A549 (cell line): ENCODE measurements around the gene CHTOP. TPM values are rescaled to one million over a fixed set of nuclear protein-coding genes. Genes with fewer than 3 reads are reported as not detected.

Experiments
- ATAC-seq, 2 experiments: fragments of 200-7000 bp in 1 of 2; fragments of >200 bp in 1 of 2; cut with Nextera tagmentation in 1 of 2; cut with Tn5 transposase in 1 of 2; 3 replicates each; pipeline versions ENCODE4 v1.8.0 to v1.9.1; 2018 to 2020; ENCODE audit warnings: mild to moderate bottlenecking in 1 of 2, moderate library complexity in 1 of 2
- CTCF ChIA-PET: fragments of 300-600 bp; sonication (Branson Sonifier 250); formaldehyde crosslinking; extraction: SDS; loops from one replicate; lab custom pipeline; 2021; ENCODE audit warnings: antibody characterized with exemption, inconsistent platforms; lab: Yijun Ruan, JAX
- POLR2A ChIA-PET: fragments of 350-600 bp; formaldehyde crosslinking; extraction: SDS; loops from one replicate; lab custom pipeline; 2021; ENCODE audit warnings: antibody characterized with exemption, inconsistent platforms; lab: Yijun Ruan, JAX
- DNase-seq, 2 experiments: peaks; one replicate each; pipeline versions ENCODE4 v3.0.0 to v3.0.0-alpha.2; 2011 to 2016; ENCODE audit warnings: low read depth in 1 of 2, low spot score in 1 of 2
- FAIRE-seq: peaks from 2 replicates; lab custom pipeline; 2011; peaks lifted over from hg19 to GRCh38; lab: Jason Lieb, UNC
- H3K27ac ChIP-seq, 2 experiments: fragments of >200 bp; sonication (Bioruptor Twin); formaldehyde crosslinking; 3 replicates each; pipeline ENCODE4 v1.5.1; 2016 to 2017
- H3K4me1 ChIP-seq: fragments of >200 bp; sonication (Bioruptor Twin); formaldehyde crosslinking; 3 replicates; pipeline ENCODE4 v1.6.1; 2016
- H3K4me2 ChIP-seq: fragments of >200 bp; sonication (Bioruptor Twin); formaldehyde crosslinking; 3 replicates; pipeline ENCODE4 v1.6.1; 2016
- H3K4me3 ChIP-seq: fragments of >200 bp; sonication (Bioruptor Twin); formaldehyde crosslinking; 3 replicates; pipeline ENCODE4 v1.5.1; 2016
- H3K9me3 ChIP-seq: fragments of >200 bp; sonication (Bioruptor Twin); formaldehyde crosslinking; 3 replicates; pipeline ENCODE4 v1.6.1; 2016
- BHLHE40 ChIP-seq: IDR thresholded peaks from 2 replicates; pipeline ENCODE4 v1.6.1; 2012; ENCODE audit warnings: low read depth, low read length, inconsistent platforms
- CEBPB ChIP-seq, 2 experiments: fragments of >200 bp in 1 of 2; sonication (Bioruptor Twin) in 1 of 2; formaldehyde crosslinking in 1 of 2; IDR thresholded peaks; 2 replicates each; pipeline ENCODE4 v1.6.1; 2012 to 2016
- CHD4 ChIP-seq: fragments of 200-600 bp; sonication (generic); IDR thresholded peaks from 2 replicates; pipeline ENCODE4 v1.6.1; 2016; ENCODE audit warnings: antibody characterized with exemption, mild to moderate bottlenecking, borderline replicate concordance
- EHMT2 ChIP-seq: fragments of 200-600 bp; sonication (generic); IDR thresholded peaks from 2 replicates; pipeline ENCODE4 v1.6.1; 2016; ENCODE audit warnings: antibody characterized with exemption, low read depth, mild to moderate bottlenecking, moderate library complexity
- ELK1 ChIP-seq: fragments of 150-350 bp; IDR thresholded peaks from 2 replicates; pipeline ENCODE4 v1.6.1; 2014; ENCODE audit warnings: low read depth, mild to moderate bottlenecking, low read length
- ESRRA ChIP-seq: fragments of 150-350 bp; IDR thresholded peaks from 2 replicates; pipeline ENCODE4 v1.6.1; 2014; ENCODE audit warnings: mild to moderate bottlenecking, low read length, borderline replicate concordance
- FOSB ChIP-seq: fragments of 250-450 bp; sonication (Bioruptor Pico); IDR thresholded peaks from 2 replicates; pipeline ENCODE4 v1.5.0; 2020; ENCODE audit warnings: mild to moderate bottlenecking, moderate library complexity
- HES2 ChIP-seq: fragments of >200 bp; sonication (Bioruptor Twin); formaldehyde crosslinking; IDR thresholded peaks from 2 replicates; pipeline ENCODE4 v1.6.1; 2016
- HEYL ChIP-seq: fragments of 250-450 bp; sonication (Bioruptor Pico); IDR thresholded peaks from 2 replicates; pipeline ENCODE4 v1.8.0; 2021; ENCODE audit warnings: mild to moderate bottlenecking, moderate library complexity
- HOXA7 ChIP-seq: fragments of 250-450 bp; sonication (Bioruptor Pico); IDR thresholded peaks from 2 replicates; pipeline ENCODE4 v1.5.0; 2020; ENCODE audit warnings: mild to moderate bottlenecking, moderate library complexity
- KDM5A ChIP-seq: fragments of 200-600 bp; sonication (generic); IDR thresholded peaks from 2 replicates; pipeline ENCODE4 v1.6.1; 2016; ENCODE audit warnings: antibody characterized with exemption, mild to moderate bottlenecking
- MAFK ChIP-seq: fragments of 450-650 bp; IDR thresholded peaks from 2 replicates; pipeline ENCODE4 v1.6.1; 2014; ENCODE audit not compliant: partially characterized antibody
- MYC ChIP-seq: IDR thresholded peaks from 2 replicates; pipeline ENCODE4 v1.6.1; 2012; ENCODE audit warnings: mild to moderate bottlenecking, inconsistent platforms, low read length, improper control_type of control experiment, borderline replicate concordance
- NFE2L2 ChIP-seq: fragments of 150-350 bp; conservative IDR thresholded peaks from 2 replicates; pipeline ENCODE4 v1.6.1; 2014; ENCODE audit warnings: low read length
- PHF8 ChIP-seq: fragments of 200-600 bp; sonication (generic); IDR thresholded peaks from 2 replicates; pipeline ENCODE4 v1.6.1; 2016; ENCODE audit warnings: low read depth, mild to moderate bottlenecking, antibody characterized with exemption, moderate library complexity, borderline replicate concordance
- POLR2A ChIP-seq: IDR thresholded peaks from 2 replicates; pipeline ENCODE4 v1.6.1; 2012; ENCODE audit warnings: mild to moderate bottlenecking, low read length
- POLR2AphosphoS2 ChIP-seq: conservative IDR thresholded peaks from 2 replicates; pipeline ENCODE4 v1.6.1; 2012; ENCODE audit warnings: low read length, improper control_type of control experiment, inconsistent platforms
- RARB ChIP-seq: fragments of 250-450 bp; sonication (Bioruptor Pico); IDR thresholded peaks from 2 replicates; pipeline ENCODE4 v1.8.0; 2021; ENCODE audit warnings: mild to moderate bottlenecking, moderate library complexity
- REST ChIP-seq: fragments of 200-600 bp; sonication (generic); IDR thresholded peaks from 2 replicates; pipeline ENCODE4 v1.6.1; 2016; ENCODE audit warnings: antibody characterized with exemption, mild to moderate bottlenecking, moderate library complexity
- RFX5 ChIP-seq: fragments of 450-650 bp; IDR thresholded peaks from 2 replicates; pipeline ENCODE4 v1.7.1; 2014; ENCODE audit warnings: antibody characterized with exemption, mild to moderate bottlenecking, moderate library complexity
- RNF2 ChIP-seq: fragments of 200-600 bp; sonication (generic); IDR thresholded peaks from 2 replicates; pipeline ENCODE4 v1.6.1; 2016; ENCODE audit warnings: low read depth, mild to moderate bottlenecking, antibody characterized with exemption, moderate library complexity, borderline replicate concordance
- TP53 ChIP-seq: fragments of 250-450 bp; sonication (Bioruptor Pico); IDR thresholded peaks from 2 replicates; pipeline ENCODE4 v1.5.0; 2021; ENCODE audit warnings: mild to moderate bottlenecking, moderate library complexity
- WGBS: methylation state at CpG from one replicate; pipeline ENCODE4 v1.1.6; 2017; ENCODE audit errors: missing lambda C conversion rate; 5-methylcytosine and 5-hydroxymethylcytosine counted together
- polyA plus RNA-seq, 4 experiments: library from polyadenylated mRNA; depleted of rRNA in 3 of 4; stranded (reverse); fragments of >200 nt; fragmentation: RNase III in 1 of 4; extraction: RNeasy Plus Mini Kit Qiagen cat#74134 plus additional on column Dnase treatment in 1 of 4; gene quantifications; 2 replicates in 3 of 4; 3 replicates in 1 of 4; pipeline ENCODE4 v1.2.3, GENCODE V29; 2011 to 2017
- TF ChIP-seq, protein P1 (sequence below): fragments of 450-650 bp; IDR thresholded peaks from 2 replicates; pipeline ENCODE4 v1.6.1; 2014; ENCODE audit warnings: antibody characterized with exemption
- TF ChIP-seq, protein P2 (sequence below): fragments of 250-450 bp; sonication (Bioruptor Pico); IDR thresholded peaks from 2 replicates; pipeline ENCODE4 v1.5.0; 2020; ENCODE audit warnings: low read depth, mild to moderate bottlenecking, moderate library complexity
- TF ChIP-seq, protein P3 (sequence below): fragments of 250-450 bp; sonication (Bioruptor Pico); IDR thresholded peaks from 2 replicates; pipeline ENCODE4 v1.5.0; 2021; ENCODE audit warnings: mild to moderate bottlenecking, moderate library complexity, borderline replicate concordance
- TF ChIP-seq, protein P4 (sequence below): fragments of >200 bp; sonication (Bioruptor Twin); formaldehyde crosslinking; IDR thresholded peaks from 3 replicates; pipeline ENCODE4 v1.6.1; 2016

Gene CHTOP
- polyA plus RNA-seq, 2 of the 4 experiments (the other 2 are of a cell fraction): 79.2 to 98.1 TPM

DNA sequence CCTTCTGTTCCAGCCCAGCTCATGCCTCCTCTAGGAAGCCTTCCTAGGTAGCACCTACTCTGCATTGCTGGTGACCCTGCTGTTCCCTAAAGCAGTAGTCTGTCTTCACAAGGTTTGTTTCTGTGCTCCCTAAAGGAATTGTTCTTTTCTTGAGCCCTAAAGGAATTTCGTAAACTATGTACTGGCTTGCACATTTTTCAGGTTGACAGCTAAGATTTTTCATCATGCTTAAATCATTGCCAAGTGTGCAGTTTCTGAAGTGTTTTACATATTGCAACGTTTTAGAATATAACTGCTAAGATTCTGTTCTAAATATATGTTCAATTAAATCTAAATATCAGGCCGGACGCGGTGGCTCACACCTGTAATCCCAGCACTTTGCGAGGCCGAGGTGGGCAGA, 34.0 kb upstream of the CHTOP start:
- Histone ChIP-seq H3K9me3 (no peaks in the 10 kb centered on the region), H3K4me2 (no peak overlapping the region), H3K27ac (no peak overlapping the region), H3K4me3 (no peak overlapping the region), H3K4me1 (peaks cover 9% of the 10 kb centered on the region)
- CTCF ChIA-PET: interaction anchor here (0.7 to 8.1 kb wide), 9 partner anchors 11 to 80 kb away, joined by 3 to 41 read pairs (median 3); partner anchors contain the start of gene S100A13
- ATAC-seq (no peak), FAIRE-seq (no peak), DNase-seq (no peak)
- POLR2A ChIA-PET: no interaction called here
- TF ChIP-seq PHF8 (no peak), RNF2 (no peak), NFE2L2 (no peak), POLR2AphosphoS2 (no peak), REST (no peak), HOXA7 (CRISPR knock-in tag) (no peak), RARB (no peak), FOSB (CRISPR knock-in tag) (no peak), ELK1 (no peak), RFX5 (no peak), EHMT2 (no peak), TP53 (no peak)
- TF ChIP-seq, protein P1, sequence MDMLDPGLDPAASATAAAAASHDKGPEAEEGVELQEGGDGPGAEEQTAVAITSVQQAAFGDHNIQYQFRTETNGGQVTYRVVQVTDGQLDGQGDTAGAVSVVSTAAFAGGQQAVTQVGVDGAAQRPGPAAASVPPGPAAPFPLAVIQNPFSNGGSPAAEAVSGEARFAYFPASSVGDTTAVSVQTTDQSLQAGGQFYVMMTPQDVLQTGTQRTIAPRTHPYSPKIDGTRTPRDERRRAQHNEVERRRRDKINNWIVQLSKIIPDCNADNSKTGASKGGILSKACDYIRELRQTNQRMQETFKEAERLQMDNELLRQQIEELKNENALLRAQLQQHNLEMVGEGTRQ: no peak
- TF ChIP-seq, protein P2, sequence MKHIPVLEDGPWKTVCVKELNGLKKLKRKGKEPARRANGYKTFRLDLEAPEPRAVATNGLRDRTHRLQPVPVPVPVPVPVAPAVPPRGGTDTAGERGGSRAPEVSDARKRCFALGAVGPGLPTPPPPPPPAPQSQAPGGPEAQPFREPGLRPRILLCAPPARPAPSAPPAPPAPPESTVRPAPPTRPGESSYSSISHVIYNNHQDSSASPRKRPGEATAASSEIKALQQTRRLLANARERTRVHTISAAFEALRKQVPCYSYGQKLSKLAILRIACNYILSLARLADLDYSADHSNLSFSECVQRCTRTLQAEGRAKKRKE (CRISPR knock-in tag): no peak
- TF ChIP-seq, protein P3, sequence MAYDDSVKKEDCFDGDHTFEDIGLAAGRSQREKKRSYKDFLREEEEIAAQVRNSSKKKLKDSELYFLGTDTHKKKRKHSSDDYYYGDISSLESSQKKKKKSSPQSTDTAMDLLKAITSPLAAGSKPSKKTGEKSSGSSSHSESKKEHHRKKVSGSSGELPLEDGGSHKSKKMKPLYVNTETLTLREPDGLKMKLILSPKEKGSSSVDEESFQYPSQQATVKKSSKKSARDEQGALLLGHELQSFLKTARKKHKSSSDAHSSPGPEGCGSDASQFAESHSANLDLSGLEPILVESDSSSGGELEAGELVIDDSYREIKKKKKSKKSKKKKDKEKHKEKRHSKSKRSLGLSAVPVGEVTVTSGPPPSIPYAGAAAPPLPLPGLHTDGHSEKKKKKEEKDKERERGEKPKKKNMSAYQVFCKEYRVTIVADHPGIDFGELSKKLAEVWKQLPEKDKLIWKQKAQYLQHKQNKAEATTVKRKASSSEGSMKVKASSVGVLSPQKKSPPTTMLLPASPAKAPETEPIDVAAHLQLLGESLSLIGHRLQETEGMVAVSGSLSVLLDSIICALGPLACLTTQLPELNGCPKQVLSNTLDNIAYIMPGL (CRISPR knock-in tag): no peak
- WGBS: 89% methylated on average over 7 of the region's 7 CpGs

GRCh38 chr1:153602749-153603148, 31.1 kb upstream of the CHTOP start:
- Histone ChIP-seq H3K4me2 (no peak overlapping the region), H3K4me1 (peaks cover under 1% of the 10 kb centered on the region; the same call in 2 of the 3 replicates), H3K4me3 (no peak overlapping the region), H3K27ac (no peak overlapping the region), H3K9me3 (no peaks in the 10 kb centered on the region)
- ChIA-PET POLR2A (interaction anchor here (1.7 kb wide), 1 partner anchor 31 kb away, joined by 5 read pairs; the partner anchor contains the start of gene CHTOP), CTCF (interaction anchor here (1.2 to 8.1 kb wide), 6 partner anchors 11 to 69 kb away, joined by 3 to 41 read pairs (median 10); partner anchors contain the start of genes S100A1, S100A13 and S100A16)
- WGBS: 91% methylated on average over 6 of the region's 6 CpGs
- ATAC-seq: no peak
- DNase-seq: no peak
- FAIRE-seq: no peak
- TF ChIP-seq KDM5A (no peak), HES2 (no peak), EHMT2 (no peak), HEYL (CRISPR knock-in tag) (no peak), CEBPB (IDR thresholded peaks at IDR 0.05) (no peak), ESRRA (no peak), MAFK (no peak), CHD4 (no peak), PHF8 (no peak), ELK1 (no peak), POLR2A (no peak), MYC (no peak), BHLHE40 (no peak)
- TF ChIP-seq, protein P4, sequence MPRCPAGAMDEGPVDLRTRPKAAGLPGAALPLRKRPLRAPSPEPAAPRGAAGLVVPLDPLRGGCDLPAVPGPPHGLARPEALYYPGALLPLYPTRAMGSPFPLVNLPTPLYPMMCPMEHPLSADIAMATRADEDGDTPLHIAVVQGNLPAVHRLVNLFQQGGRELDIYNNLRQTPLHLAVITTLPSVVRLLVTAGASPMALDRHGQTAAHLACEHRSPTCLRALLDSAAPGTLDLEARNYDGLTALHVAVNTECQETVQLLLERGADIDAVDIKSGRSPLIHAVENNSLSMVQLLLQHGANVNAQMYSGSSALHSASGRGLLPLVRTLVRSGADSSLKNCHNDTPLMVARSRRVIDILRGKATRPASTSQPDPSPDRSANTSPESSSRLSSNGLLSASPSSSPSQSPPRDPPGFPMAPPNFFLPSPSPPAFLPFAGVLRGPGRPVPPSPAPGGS: no peak
